Suprapubic skin (tissue), 4 donors: ENCODE measurements around the gene CBX3. TPM values are rescaled to one million over a fixed set of nuclear protein-coding genes. Genes with fewer than 3 reads are reported as not detected.

ENCODE experiments used
- DNase-seq, 2 donors: peaks; one replicate each; pipeline ENCODE4 v3.0.0-alpha.2; 2019; ENCODE audit warnings: low spot score in 2 of 2
- H3K27ac ChIP-seq: fragments of 200-600 bp; sonication (generic); one replicate; pipeline ENCODE4 v1.5.1; 2019
- H3K27me3 ChIP-seq: fragments of 200-600 bp; sonication (generic); one replicate; pipeline ENCODE4 v1.5.1; 2019
- H3K36me3 ChIP-seq: fragments of 200-600 bp; sonication (generic); one replicate; pipeline ENCODE4 v1.5.1; 2019
- H3K4me1 ChIP-seq: fragments of 200-600 bp; sonication (generic); one replicate; pipeline ENCODE4 v1.5.1; 2019
- H3K4me3 ChIP-seq: fragments of 200-600 bp; sonication (generic); one replicate; pipeline ENCODE4 v1.5.1; 2019; ENCODE audit warnings: mild to moderate bottlenecking
- H3K9me3 ChIP-seq: fragments of 200-600 bp; sonication (generic); one replicate; pipeline ENCODE4 v1.5.1; 2019
- EP300 ChIP-seq: sonication (generic); formaldehyde crosslinking; IDR thresholded peaks from one replicate; pipeline ENCODE4 v1.6.1; 2017; ENCODE audit warnings: antibody characterized with exemption
- POLR2A ChIP-seq, 2 donors: fragments of 450-650 bp; IDR thresholded peaks; one replicate each; pipeline ENCODE4 v1.6.1; 2017; ENCODE audit warnings: antibody characterized with exemption in 2 of 2, mild to moderate bottlenecking in 2 of 2, moderate library complexity in 2 of 2
- POLR2AphosphoS5 ChIP-seq, 3 donors: sonication (generic); formaldehyde crosslinking; IDR thresholded peaks; one replicate each; pipeline ENCODE4 v1.6.1; 2017; ENCODE audit warnings: antibody characterized with exemption in 3 of 3
- WGBS: methylation state at CpG from one replicate; pipeline ENCODE4 v1.1.5; 2018; 5-methylcytosine and 5-hydroxymethylcytosine counted together
- total RNA-seq, 4 donors: library from RNA; depleted of rRNA; stranded (reverse); fragments of >200 nt; gene quantifications; one replicate each; pipeline ENCODE4 v1.1.0, GENCODE V29; 2016
- TF ChIP-seq, protein P1 (sequence below), 2 donors: fragments of 200-600 bp in 1 of 2; fragments of 450-650 bp in 1 of 2; sonication (generic) in 1 of 2; IDR thresholded peaks; one replicate each; pipeline ENCODE4 v1.5.1; 2016 to 2019; ENCODE audit warnings: antibody characterized with exemption in 2 of 2, mild to moderate bottlenecking in 1 of 2, moderate library complexity in 1 of 2

Gene CBX3
- total RNA-seq, 4 donors from 2014 or later, result 42.3 to 81.7 (median 44.7) TPM

DNA sequence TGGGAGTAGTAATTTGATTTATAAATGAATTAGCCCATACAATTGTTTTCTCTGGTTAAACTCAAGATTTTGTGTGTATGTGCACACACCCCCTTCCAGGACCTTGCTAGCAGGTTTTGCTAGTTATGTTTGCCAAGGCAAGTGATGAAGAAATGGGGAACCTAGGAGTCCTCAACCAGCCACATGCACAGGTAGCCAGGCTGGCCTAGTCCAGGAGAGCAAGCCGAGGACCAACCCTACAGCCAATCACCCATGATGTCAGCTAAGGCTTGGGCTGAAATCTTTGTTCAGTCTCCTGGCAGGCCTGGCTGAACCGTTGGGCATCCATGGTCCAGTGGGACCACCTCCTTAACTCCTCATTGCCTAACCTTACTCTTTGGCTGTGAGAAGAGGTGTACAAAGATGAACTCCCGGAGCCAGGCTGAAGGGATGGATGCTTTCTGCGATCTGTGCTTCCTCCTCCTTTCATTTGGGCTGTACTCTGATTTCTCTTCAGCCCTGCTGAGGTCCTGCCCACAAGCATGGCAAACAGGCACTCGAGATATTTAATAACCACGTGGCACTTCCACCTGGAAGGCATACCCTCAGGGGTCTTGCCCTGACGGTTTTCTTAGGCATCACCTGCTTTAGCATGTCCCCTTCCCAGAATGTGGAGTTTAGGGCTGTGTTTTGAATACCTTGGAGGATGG lies 23.1 kb upstream of the CBX3 start:
- no peak for DNase-seq
- no peak for TF ChIP-seq POLR2AphosphoS5 (IDR thresholded peaks at IDR 0.05)
- no peak for TF ChIP-seq POLR2A (IDR thresholded peaks at IDR 0.05)
- TF ChIP-seq, protein P1, sequence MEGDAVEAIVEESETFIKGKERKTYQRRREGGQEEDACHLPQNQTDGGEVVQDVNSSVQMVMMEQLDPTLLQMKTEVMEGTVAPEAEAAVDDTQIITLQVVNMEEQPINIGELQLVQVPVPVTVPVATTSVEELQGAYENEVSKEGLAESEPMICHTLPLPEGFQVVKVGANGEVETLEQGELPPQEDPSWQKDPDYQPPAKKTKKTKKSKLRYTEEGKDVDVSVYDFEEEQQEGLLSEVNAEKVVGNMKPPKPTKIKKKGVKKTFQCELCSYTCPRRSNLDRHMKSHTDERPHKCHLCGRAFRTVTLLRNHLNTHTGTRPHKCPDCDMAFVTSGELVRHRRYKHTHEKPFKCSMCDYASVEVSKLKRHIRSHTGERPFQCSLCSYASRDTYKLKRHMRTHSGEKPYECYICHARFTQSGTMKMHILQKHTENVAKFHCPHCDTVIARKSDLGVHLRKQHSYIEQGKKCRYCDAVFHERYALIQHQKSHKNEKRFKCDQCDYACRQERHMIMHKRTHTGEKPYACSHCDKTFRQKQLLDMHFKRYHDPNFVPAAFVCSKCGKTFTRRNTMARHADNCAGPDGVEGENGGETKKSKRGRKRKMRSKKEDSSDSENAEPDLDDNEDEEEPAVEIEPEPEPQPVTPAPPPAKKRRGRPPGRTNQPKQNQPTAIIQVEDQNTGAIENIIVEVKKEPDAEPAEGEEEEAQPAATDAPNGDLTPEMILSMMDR (IDR thresholded peaks at IDR 0.05), result no peak
- TF ChIP-seq EP300, result no peak

GRCh38 chr7:26179422-26179821 lies 22.1 kb upstream of the CBX3 start:
- H3K27me3 ChIP-seq, result no peaks in the 10 kb centered on the region
- 77% methylated on average over 5 of the region's 5 CpGs for WGBS
- H3K4me3 ChIP-seq, result no peak overlapping the region
- DNase-seq, result no peak
- no peaks in the 10 kb centered on the region for H3K36me3 ChIP-seq
- no peak overlapping the region for H3K27ac ChIP-seq
- H3K4me1 ChIP-seq, result no peaks in the 10 kb centered on the region
- TF ChIP-seq, protein P1 (IDR thresholded peaks at IDR 0.05), result no peak
- TF ChIP-seq EP300, result no peak
- TF ChIP-seq POLR2AphosphoS5 (IDR thresholded peaks at IDR 0.05), result no peak
- TF ChIP-seq POLR2A (IDR thresholded peaks at IDR 0.05), result no peak
- H3K9me3 ChIP-seq, result no peaks in the 10 kb centered on the region

More for the DNA sequence above, 23.1 kb upstream of the CBX3 start:
- no peaks in the 10 kb centered on the region for H3K4me1 ChIP-seq
- 68% methylated on average over 7 of the region's 7 CpGs for WGBS
- no peak overlapping the region for H3K4me3 ChIP-seq
- no peaks in the 10 kb centered on the region for H3K36me3 ChIP-seq
- no peaks in the 10 kb centered on the region for H3K27me3 ChIP-seq
- no peak overlapping the region for H3K27ac ChIP-seq
- H3K9me3 ChIP-seq, result no peaks in the 10 kb centered on the region

DNA sequence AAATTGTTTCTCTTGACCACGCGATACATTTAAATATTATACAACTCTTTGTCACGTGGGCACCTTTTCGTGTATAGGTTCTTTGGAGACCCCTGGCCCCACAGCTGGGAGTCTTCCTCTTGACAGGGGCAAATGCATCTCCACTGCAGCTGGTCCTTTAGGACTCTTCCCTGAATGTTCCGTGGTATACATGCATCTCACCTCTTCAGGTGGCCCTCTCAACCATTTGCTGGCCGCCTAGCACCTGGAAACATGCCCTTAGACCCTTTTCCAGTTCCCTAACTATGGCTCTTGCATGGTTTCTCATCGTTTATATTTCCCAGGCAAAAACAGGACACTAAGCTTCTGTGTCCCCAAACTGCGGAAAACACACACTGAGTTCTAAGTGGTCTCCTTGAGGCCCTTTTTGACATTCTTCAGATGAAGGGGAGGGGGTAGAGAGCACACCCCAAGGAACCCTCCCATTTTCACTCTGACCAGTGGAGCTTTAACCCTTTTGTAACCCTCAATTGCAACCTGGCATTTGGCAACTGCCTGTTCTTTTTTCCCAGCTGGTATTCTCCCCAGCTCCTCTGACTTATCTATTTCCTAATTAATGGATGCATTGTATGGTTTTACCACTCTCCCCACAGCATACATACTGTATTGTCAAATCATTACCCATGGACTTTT lies 21.6 kb upstream of the CBX3 start:
- Histone ChIP-seq H3K9me3 (no peaks in the 10 kb centered on the region), H3K4me1 (no peaks in the 10 kb centered on the region), H3K4me3 (no peak overlapping the region), H3K36me3 (peaks cover 1% of the 10 kb centered on the region), H3K27me3 (no peaks in the 10 kb centered on the region), H3K27ac (no peak overlapping the region)
- WGBS, result 61% methylated on average over 8 of the region's 8 CpGs
- no peak for TF ChIP-seq EP300
- TF ChIP-seq POLR2AphosphoS5 (IDR thresholded peaks at IDR 0.05), result no peak
- TF ChIP-seq POLR2A (IDR thresholded peaks at IDR 0.05), result no peak
- TF ChIP-seq, protein P1 (IDR thresholded peaks at IDR 0.05), result no peak
- no peak for DNase-seq

- no peaks in the 10 kb centered on the region for H3K9me3 ChIP-seq
- peaks cover 7% of the 10 kb centered on the region for H3K36me3 ChIP-seq
- DNase-seq, result no peak
- H3K27ac ChIP-seq, result no peak overlapping the region
- WGBS, result 62% methylated on average over 5 of the region's 5 CpGs
- no peaks in the 10 kb centered on the region for H3K27me3 ChIP-seq
- no peaks in the 10 kb centered on the region for H3K4me1 ChIP-seq
- TF ChIP-seq POLR2A (IDR thresholded peaks at IDR 0.05), result no peak
- no peak overlapping the region for H3K4me3 ChIP-seq
These were observed 20.8 kb upstream of the CBX3 start for GRCh38 chr7:26180792-26181198.

DNA sequence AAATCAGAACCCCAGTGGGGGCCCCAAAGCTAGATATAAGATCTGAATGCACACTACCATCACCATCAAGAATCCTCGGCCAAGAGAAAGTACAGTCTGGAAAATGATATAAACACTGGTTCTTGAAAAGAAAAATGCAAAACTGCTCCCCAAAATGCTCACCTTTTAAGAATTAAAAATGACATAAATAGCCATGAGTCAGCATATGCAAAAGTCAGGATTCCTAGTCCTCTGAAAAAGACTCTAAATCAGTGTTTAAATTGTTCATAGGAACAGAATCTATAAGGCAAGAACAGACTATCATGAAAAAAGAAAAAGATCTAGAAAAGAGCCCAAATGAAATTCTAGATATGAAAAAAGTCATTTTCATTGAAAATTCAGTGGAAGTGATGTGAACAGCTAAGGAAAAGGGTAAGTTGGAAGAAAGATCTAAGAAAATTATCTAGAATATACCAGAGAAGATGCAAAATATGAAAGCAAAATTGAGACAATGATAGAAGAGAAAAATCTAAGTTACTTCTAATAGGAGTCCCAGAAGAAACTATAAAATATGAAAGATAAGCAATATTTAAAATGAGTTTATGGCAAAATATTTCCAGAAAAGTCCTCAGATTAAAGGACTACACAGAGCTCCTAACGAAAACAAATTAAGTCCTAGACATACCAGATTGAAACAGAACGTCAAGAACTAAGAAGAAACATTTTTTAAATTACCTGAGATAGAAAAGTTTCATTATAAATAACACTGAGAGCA lies 19.9 kb upstream of the CBX3 start:
- TF ChIP-seq POLR2A (IDR thresholded peaks at IDR 0.05), result no peak
- no peak for TF ChIP-seq EP300
- no peak for TF ChIP-seq POLR2AphosphoS5 (IDR thresholded peaks at IDR 0.05)
- TF ChIP-seq, protein P1 (IDR thresholded peaks at IDR 0.05), result no peak
- H3K27me3 ChIP-seq, result no peaks in the 10 kb centered on the region
- H3K4me3 ChIP-seq, result no peak overlapping the region
- H3K9me3 ChIP-seq, result no peaks in the 10 kb centered on the region
- no peaks in the 10 kb centered on the region for H3K4me1 ChIP-seq
- H3K27ac ChIP-seq, result no peak overlapping the region
- H3K36me3 ChIP-seq, result peaks cover 7% of the 10 kb centered on the region
- no peak for DNase-seq
- 60% methylated on average over 3 of the region's 3 CpGs for WGBS
